Upper lobe of left lung (tissue), 6 donors: ENCODE results near the gene ATF5. TPM values are rescaled to one million over a fixed set of nuclear protein-coding genes. Genes with fewer than 3 reads are reported as not detected.
A peak's percentile ranks its signal among the peaks of the same experiment; 100 is the strongest.

Source experiments
- ATAC-seq, 2 donors: fragments of 200-7000 bp; cut with Tn5 transposase; one replicate each; pipeline ENCODE4 v1.9.1; 2022; ENCODE audit warnings: mild to moderate bottlenecking in 2 of 2, moderate library complexity in 2 of 2; ENCODE audit not compliant: low FRiP score in 2 of 2
- DNase-seq, 2 donors: peaks; one replicate each; pipeline ENCODE4 v3.0.0-alpha.2; 2019 to 2020
- H3K27ac ChIP-seq, 4 donors: fragments of 200-600 bp; sonication (generic); one replicate each; pipeline ENCODE4 v1.5.1; 2016 to 2019
- H3K27me3 ChIP-seq, 4 donors: fragments of 200-600 bp; sonication (generic); one replicate each; pipeline ENCODE4 v1.5.1; 2017 to 2019
- H3K36me3 ChIP-seq, 4 donors: fragments of 200-600 bp; sonication (generic); one replicate each; pipeline ENCODE4 v1.5.1; 2016 to 2019
- H3K4me1 ChIP-seq, 4 donors: fragments of 200-600 bp; sonication (generic); one replicate each; pipeline ENCODE4 v1.5.1; 2018 to 2019
- H3K4me3 ChIP-seq, 4 donors: fragments of 200-600 bp; sonication (generic); one replicate each; pipeline ENCODE4 v1.5.1; 2017 to 2019; ENCODE audit warnings: mild to moderate bottlenecking in 2 of 4, moderate library complexity in 1 of 4
- H3K9me3 ChIP-seq, 4 donors: fragments of 200-600 bp; sonication (generic); one replicate each; pipeline ENCODE4 v1.5.1; 2018 to 2019
- CTCF ChIP-seq, 6 experiments: fragments of 450-650 bp in 4 of 6; fragments of 200-600 bp in 2 of 6; sonication (generic) in 2 of 6; IDR thresholded peaks; one replicate each; pipeline ENCODE4 v1.5.1; 2016 to 2019; ENCODE audit warnings: antibody characterized with exemption in 6 of 6
- EP300 ChIP-seq, 4 donors: sonication (generic); formaldehyde crosslinking; IDR thresholded peaks; one replicate each; pipeline ENCODE4 v1.5.1; 2017; ENCODE audit warnings: antibody characterized with exemption in 4 of 4, control low read depth in 2 of 4
- POLR2A ChIP-seq, 4 donors: fragments of 450-650 bp; IDR thresholded peaks; one replicate each; pipeline ENCODE4 v1.5.1; 2016 to 2017; ENCODE audit warnings: antibody characterized with exemption in 4 of 4, mild to moderate bottlenecking in 2 of 4
- POLR2AphosphoS5 ChIP-seq, 2 donors: sonication (generic); formaldehyde crosslinking; IDR thresholded peaks; one replicate each; pipeline ENCODE4 v1.5.1; 2017; ENCODE audit warnings: antibody characterized with exemption in 2 of 2
- WGBS, 2 donors: methylation state at CpG; one replicate each; pipeline ENCODE4 v1.1.5; 2017 to 2018; 5-methylcytosine and 5-hydroxymethylcytosine counted together
- total RNA-seq, 6 donors: library from RNA; depleted of rRNA in 4 of 6; stranded (reverse); fragments of >200 nt in 4 of 6; gene quantifications; one replicate each; pipeline versions ENCODE4 v1.1.0 to v1.2.1, GENCODE V29; 2016 to 2021
- donor health status: DM: no; HTN: no; CAD: no; lungs with moderate emphysema.
- donor health status: DM: no; HTN: yes; CAD: no; lungs with severe emphysema.

ATF5 gene
- total RNA-seq, 6 donors from 2014 or later, result 10.0 to 25.8 (median 15.3) TPM

- 87 to 96% methylated on average over 16 of the region's 16 CpGs for WGBS, 2 donors
- Histone ChIP-seq H3K36me3 (peaks cover 0 to 40% (median 20%) of the 10 kb centered on the region in 4 donors), H3K4me1 (peaks cover 5 to 20% (median 8%) of the 10 kb centered on the region in 4 donors), H3K27ac (no peak overlapping the region), H3K4me3 (no peak overlapping the region), H3K27me3 (no peaks in the 10 kb centered on the region), H3K9me3 (no peaks in the 10 kb centered on the region)
- no peak for DNase-seq
- no peak for ATAC-seq
- no peak for TF ChIP-seq POLR2A (IDR thresholded peaks at IDR 0.05)
- TF ChIP-seq POLR2AphosphoS5 (IDR thresholded peaks at IDR 0.05), result no peak
- no peak for TF ChIP-seq CTCF (IDR thresholded peaks at IDR 0.05)
- TF ChIP-seq EP300 (IDR thresholded peaks at IDR 0.05), result no peak
Observed at GRCh38 chr19:49906879-49907564, 22.0 kb upstream of the ATF5 start.

DNA sequence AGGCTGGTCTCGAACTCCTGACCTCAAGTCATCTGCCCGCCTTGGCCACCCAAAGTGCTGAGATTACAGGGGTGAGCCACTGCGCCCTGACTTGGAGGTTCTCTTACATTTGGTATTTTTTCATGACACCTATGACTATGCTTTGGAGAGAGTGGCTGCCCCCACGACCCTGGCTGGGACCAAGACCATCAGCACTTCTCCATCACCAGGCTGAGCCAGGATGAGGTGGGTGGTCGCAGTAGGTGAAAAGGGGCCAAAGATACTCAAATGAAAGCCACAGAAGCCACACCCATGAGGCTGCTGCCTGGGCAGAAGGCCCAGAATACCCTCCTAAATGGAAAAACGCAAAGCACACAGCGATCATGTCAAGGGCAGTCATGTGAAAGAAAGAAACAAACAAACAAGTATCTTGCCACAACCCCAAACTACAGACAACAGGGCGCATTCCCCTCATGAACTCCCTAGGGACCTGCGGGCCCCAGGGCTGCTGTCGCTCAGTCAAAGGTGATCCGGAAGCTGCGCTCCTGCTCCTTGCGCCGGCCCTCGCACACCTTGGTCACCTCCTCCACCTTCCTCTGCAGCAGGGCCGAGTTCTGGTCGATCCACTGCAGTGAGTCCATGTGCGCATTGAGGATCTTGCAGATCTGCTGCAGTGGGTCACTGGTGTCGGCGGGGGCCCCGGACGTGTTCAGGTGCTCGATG, 21.1 kb upstream of the ATF5 start:
- Histone ChIP-seq H3K27me3 (no peaks in the 10 kb centered on the region), H3K9me3 (no peaks in the 10 kb centered on the region), H3K4me1 (peaks cover 5 to 24% (median 8%) of the 10 kb centered on the region in 4 donors), H3K27ac (no peak overlapping the region), H3K36me3 (peaks cover 0 to 46% (median 23%) of the 10 kb centered on the region in 4 donors), H3K4me3 (no peak overlapping the region)
- WGBS, 2 donors, result 93 to 96% methylated on average over 17 to 19 of the region's 23 CpGs
- no peak for TF ChIP-seq POLR2A (IDR thresholded peaks at IDR 0.05)
- no peak for TF ChIP-seq POLR2AphosphoS5 (IDR thresholded peaks at IDR 0.05)
- TF ChIP-seq EP300 (IDR thresholded peaks at IDR 0.05), result no peak
- TF ChIP-seq CTCF (IDR thresholded peaks at IDR 0.05), result no peak
- ATAC-seq (no peak), DNase-seq (peak in 1 of 2 donors; percentile 75)

DNA sequence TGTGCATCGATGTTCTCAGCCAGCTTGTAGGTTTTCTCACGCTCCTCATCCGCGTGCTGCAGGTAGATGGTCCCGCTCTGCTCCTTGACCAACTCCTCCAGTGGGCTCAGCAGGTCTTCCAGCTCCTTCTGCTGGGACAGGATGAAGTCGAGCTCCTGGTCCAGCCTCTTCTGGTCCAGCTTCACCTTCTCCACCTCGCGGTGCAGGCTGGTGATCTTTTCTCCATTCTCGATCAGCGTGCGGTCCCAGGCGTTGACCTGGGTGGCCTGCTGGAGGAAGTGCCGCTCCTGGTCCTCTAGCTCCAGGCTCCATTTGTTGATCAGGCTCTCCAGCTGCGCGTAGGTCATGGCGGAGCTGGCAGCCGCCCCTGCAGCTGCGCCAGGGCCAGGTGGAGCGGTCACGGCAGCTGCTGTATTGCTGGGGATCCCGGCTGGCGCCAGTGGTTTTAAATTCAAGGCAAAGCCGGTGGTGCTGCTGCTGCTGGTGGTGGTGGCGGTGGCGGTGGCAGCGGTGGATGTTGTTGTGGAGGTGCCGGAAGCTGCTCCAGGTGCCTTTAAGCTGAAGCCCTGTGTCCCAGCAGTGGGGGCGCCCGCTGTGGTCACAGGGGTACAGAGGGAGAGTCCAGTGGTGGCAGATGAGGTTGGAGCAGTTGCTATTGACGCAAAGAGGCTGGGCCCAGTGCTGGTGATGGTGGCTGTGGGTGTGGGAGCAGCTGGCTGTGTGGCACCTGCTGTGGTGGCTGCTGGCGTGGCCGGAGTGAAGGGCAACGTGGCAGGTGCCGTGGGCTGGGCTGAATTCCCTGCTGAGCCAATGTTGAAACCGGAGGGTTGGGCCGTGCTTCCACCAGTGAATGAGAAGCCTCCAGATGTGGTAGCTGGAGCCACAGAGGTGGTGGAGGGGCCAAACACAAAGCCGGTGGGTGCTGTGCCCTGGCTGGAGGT, 20.3 kb upstream of the ATF5 start:
- Histone ChIP-seq H3K27me3 (no peaks in the 10 kb centered on the region), H3K36me3 (peaks cover 0 to 53% (median 28%) of the 10 kb centered on the region in 4 donors), H3K27ac (no peak overlapping the region), H3K9me3 (no peaks in the 10 kb centered on the region), H3K4me3 (no peak overlapping the region), H3K4me1 (peaks cover 5 to 24% (median 8%) of the 10 kb centered on the region in 4 donors)
- TF ChIP-seq EP300 (IDR thresholded peaks at IDR 0.05), result no peak
- no peak for TF ChIP-seq CTCF (IDR thresholded peaks at IDR 0.05)
- no peak for TF ChIP-seq POLR2A (IDR thresholded peaks at IDR 0.05)
- no peak for TF ChIP-seq POLR2AphosphoS5 (IDR thresholded peaks at IDR 0.05)
- peak in 1 of 2 donors; percentile 77 for DNase-seq
- 95 to 96% methylated on average over 19 to 36 of the region's 37 CpGs for WGBS, 2 donors
- no peak for ATAC-seq

DNA sequence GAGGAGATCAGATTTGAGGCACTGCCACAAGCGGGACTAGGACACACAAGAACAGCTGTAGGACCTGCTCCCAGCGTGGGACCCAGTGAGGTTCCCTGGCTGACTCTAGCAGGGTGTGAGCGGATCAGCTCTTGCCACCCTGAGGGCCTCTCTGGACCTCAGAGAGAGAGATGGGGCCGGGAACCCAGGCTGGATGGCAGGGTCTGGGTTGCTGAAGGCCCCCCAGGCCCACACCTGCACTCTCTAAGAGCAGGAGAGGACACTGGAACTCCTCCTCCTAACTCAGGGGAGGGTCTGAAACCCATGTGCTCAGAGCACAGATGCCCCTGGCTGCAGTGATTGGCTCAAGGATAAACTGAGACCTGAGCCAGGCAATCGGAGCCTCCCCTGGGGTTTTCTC, 18.8 kb upstream of the ATF5 start:
- ATAC-seq, result no peak
- no peak for DNase-seq
- peaks cover 0 to 66% (median 35%) of the 10 kb centered on the region in 4 donors for H3K36me3 ChIP-seq
- WGBS, 2 donors, result 92 to 100% methylated on average over 2 to 5 of the region's 5 CpGs
- H3K27me3 ChIP-seq, result no peaks in the 10 kb centered on the region
- no peak overlapping the region for H3K27ac ChIP-seq
- TF ChIP-seq POLR2A (IDR thresholded peaks at IDR 0.05) (no peak), CTCF (IDR thresholded peaks at IDR 0.05) (no peak)
- no peaks in the 10 kb centered on the region for H3K9me3 ChIP-seq
- no peak overlapping the region for H3K4me3 ChIP-seq
- H3K4me1 ChIP-seq, result peaks cover 5 to 18% (median 8%) of the 10 kb centered on the region in 4 donors
